GM19193 (cell line): ENCODE data around the gene FAM117B.
A peak's percentile ranks its signal among the peaks of the same experiment; 100 is the strongest.

ENCODE experiments used
- POLR2A ChIP-seq: IDR thresholded peaks from 4 replicates; pipeline ENCODE4 v1.6.1; 2011; ENCODE audit not compliant: insufficient read depth, insufficient read length; ENCODE audit errors: extremely low read depth

FAM117B gene

GRCh38 chr2:202627042-202627441 lies 7.7 kb upstream of the FAM117B start:
- no peak for TF ChIP-seq POLR2A

DNA sequence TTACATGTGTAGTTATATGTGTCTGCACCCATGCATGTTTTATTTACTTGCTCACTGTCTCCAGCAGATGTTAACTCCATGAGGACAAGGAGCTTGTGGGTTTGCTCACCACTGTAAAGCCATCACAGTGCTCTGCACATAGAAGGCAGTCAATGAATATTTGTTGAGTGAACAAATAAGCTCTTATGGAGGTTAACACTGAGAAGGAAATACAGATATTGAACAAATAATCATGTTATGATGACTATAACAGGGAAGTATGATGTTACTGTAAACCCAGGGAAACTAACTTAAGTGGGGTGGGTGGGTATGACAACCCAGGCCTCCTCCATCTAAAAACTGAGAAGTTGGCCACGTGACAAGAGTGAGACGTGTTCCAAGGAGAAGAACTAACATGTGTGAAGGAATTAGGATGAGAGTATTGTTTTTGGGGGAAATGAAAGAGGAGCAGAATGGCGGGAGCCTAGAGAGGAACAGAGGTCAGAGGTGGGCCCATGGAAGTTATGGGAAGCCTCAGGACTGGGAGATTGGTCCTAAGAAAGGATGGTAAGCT lies 6.0 kb upstream of the FAM117B start:
- no peak for TF ChIP-seq POLR2A

GRCh38 chr2:202632682-202633290 lies 2.0 kb upstream of the FAM117B start:
- no peak for TF ChIP-seq POLR2A

GRCh38 chr2:202633470-202633869 lies 1.3 kb upstream of the FAM117B start:
- no peak for TF ChIP-seq POLR2A

GRCh38 chr2:202635428-202636212 lies 851 bp downstream of the FAM117B start:
- TF ChIP-seq POLR2A, result peak; percentile 49

- TF ChIP-seq POLR2A, result no peak
These were observed 1.4 kb downstream of the FAM117B start for GRCh38 chr2:202636213-202636513.

- TF ChIP-seq POLR2A, result no peak
These were observed 4.0 kb downstream of the FAM117B start for GRCh38 chr2:202638721-202639120.

DNA sequence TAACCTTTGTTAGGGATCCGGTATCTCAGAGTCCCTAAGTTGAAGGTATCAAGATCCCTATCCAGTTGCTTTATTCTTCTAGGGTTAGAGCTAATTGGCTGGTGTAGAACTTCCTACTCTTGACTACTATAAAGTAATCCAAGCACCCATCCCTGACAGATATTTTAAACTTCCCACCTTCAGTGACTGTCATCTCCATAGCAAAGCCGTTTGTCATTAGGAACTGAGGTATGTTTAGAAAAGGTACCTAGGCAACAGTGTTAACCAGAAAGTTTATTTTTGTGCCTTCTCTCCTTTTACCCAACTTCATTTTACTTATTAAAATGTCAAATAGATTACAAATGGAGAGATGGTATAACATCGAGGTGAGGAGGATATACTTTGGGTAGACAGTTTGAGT lies 4.5 kb downstream of the FAM117B start:
- TF ChIP-seq POLR2A, result no peak

GRCh38 chr2:202642567-202642966 lies 7.8 kb downstream of the FAM117B start:
- TF ChIP-seq POLR2A, result no peak

DNA sequence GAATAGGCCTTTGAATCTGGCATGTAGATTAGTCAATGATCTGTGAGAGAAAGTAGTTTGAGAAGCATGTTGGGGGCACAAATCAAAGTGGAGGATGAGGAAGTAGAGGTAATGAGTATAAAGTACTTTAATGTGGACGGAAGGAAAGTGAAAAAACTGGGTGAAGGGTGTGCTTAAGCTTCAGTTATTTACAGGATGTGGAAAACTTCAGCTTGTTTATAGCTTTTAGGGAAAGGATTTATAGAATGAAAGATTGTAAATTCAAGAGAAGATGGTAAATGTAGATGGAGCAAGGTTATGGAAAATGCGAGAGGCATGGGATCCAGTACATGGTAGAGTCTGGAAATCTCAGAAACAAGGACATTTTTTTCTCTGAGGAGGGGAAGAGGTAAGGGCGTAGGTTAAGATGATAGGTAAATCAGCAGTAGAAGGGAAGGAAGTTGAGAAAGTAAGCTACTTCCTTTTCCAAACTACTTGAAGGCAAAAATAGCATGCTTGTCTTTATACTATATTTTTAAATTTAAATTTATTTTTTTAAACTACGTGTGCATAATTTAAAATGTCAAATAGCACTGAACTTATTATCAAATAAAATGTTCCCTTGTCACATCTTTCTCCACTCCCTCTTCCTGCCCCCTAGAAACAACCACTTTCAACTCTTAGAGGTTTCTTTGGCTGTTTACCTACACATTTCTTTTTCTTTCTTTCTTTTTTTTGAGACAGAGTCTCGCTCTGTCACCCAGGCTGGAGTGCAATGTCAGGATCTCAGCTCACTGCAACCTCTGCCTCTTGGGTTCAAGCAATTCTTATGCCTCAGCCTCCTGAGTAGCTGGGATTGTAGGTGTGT lies 8.5 kb downstream of the FAM117B start:
- TF ChIP-seq POLR2A, result no peak

GRCh38 chr2:202652119-202652518 lies 17.4 kb downstream of the FAM117B start:
- no peak for TF ChIP-seq POLR2A

- TF ChIP-seq POLR2A, result no peak
These were observed 19.1 kb downstream of the FAM117B start for GRCh38 chr2:202653890-202654289.

DNA sequence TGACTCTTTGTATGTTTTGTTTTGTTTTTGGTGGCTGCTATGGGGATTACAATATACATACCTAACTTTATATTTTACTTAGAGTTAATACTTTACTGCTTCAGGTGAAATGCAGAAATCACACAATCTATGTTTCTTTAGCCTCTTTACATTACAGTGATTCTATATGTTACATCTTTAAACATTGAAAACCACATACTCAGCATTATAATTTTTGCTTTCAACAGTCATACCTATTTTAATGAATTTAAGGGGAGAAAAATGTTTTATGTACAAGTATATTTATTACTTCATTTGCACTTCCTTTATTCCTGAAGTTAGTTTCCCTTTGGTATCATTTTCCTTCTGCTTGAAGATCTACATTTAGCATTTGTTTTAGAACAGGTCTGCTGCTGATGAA lies 23.1 kb downstream of the FAM117B start:
- no peak for TF ChIP-seq POLR2A

- no peak for TF ChIP-seq POLR2A
These were observed 26.0 kb downstream of the FAM117B start for GRCh38 chr2:202660796-202661195.

DNA sequence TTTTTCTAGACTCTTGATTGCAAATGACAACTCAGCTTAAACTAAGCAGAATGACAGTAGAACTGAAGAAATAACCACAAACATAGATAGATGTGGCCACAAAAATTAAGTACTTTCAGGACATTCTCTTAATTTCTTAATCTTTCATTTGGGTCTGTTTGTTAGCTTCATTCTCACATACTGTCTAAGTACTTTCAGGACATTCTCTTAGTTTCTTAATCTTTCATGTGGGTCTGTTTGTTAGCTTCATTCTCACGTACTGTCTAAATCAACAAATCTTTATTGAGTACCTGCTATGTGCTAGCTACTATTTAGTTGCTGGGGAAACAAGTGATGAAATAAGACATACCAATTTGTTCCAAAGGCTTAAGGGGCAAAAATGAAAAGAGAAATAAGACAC lies 35.1 kb downstream of the FAM117B start:
- TF ChIP-seq POLR2A, result no peak

DNA sequence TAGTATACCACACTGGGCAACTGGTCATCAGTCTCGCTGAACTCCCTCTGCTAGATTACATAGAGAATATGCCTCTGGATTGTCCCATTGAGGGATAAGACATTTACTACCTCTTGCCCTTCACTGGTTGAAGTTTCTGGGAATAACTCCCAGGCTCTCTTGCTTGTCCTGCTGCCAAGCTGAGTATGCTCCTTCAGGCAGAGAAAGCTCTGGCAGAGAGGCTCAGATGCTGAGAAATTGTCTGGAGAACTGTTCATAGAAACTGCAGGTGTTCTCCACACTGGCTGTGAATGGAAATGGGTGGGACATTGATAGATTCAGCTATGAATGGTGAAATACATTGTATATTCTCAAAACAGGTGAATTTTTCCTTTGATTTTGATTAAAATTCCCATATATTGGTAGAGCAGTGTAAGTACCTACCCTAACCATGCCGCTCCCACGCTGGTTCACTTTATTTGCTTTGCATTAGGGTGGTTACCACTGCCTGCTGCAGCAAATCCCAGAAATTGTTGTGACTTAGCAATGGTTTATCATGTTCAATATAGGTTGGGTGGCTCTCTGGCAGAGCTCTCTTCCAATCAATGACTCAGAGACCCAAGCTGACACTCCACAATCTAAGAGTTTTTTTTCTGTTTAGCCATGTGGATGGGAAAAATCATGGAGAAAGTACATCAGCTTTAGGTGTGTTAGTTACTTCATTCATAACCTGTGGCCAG lies 36.7 kb downstream of the FAM117B start:
- TF ChIP-seq POLR2A, result no peak

DNA sequence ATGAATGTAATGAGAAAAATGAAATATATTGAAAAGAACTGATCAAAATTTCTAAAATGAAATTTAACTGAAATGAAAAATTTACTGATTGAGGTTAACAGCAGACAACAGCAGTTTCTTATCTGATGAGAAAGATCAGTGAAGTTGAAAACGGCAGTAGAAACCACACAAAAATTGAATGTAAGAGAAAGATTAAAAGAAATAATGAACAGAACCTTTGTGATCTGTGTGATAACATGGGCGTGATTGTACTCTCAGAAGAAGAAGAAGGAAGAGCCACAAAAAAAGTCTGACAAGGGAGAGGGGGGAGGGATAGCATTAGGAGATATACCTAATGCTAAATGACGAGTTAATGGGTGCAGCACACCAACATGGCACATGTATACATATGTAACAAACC lies 45.2 kb downstream of the FAM117B start:
- TF ChIP-seq POLR2A, result no peak
